Right lobe of liver (tissue), 6 donors: Measurements from ENCODE around the gene TSPAN11. TPM values are rescaled to one million over a fixed set of nuclear protein-coding genes. Genes with fewer than 3 reads are reported as not detected.
A peak's percentile ranks its signal among the peaks of the same experiment; 100 is the strongest.

Source experiments
- ATAC-seq, 4 donors: fragments of 200-7000 bp; cut with Tn5 transposase; one replicate each; pipeline ENCODE4 v1.9.1; 2020; ENCODE audit warnings: mild to moderate bottlenecking in 4 of 4, moderate library complexity in 4 of 4
- DNase-seq, 3 donors: peaks; one replicate each; pipeline ENCODE4 v3.0.0-alpha.2; 2020
- H3K27ac ChIP-seq, 3 donors: fragments of 200-600 bp; one replicate each; pipeline ENCODE4 v1.8.0; 2022
- H3K27me3 ChIP-seq, 2 donors: fragments of 200-600 bp; one replicate each; pipeline ENCODE4 v1.8.0; 2022
- H3K36me3 ChIP-seq, 4 donors: fragments of 200-600 bp; sonication (generic) in 1 of 4; one replicate each; pipeline versions ENCODE4 v1.5.1 to v1.8.0; 2017 to 2022; ENCODE audit warnings: control low read depth in 1 of 4
- H3K4me1 ChIP-seq, 4 donors: fragments of 200-600 bp; sonication (generic) in 1 of 4; one replicate each; pipeline versions ENCODE4 v1.5.1 to v1.8.0; 2017 to 2022; ENCODE audit warnings: control low read depth in 1 of 4
- H3K4me3 ChIP-seq, 3 donors: fragments of 200-600 bp; one replicate each; pipeline ENCODE4 v1.8.0; 2022
- H3K9me3 ChIP-seq, 4 donors: fragments of 200-600 bp; sonication (generic) in 1 of 4; one replicate each; pipeline versions ENCODE4 v1.5.1 to v1.8.0; 2017 to 2022; ENCODE audit warnings: control low read depth in 1 of 4
- CTCF ChIP-seq, 4 donors: fragments of 200-600 bp in 3 of 4; fragments of 450-650 bp in 1 of 4; IDR thresholded peaks; one replicate each; pipeline versions ENCODE4 v1.5.1 to v1.8.0; 2016 to 2022; ENCODE audit warnings: antibody characterized with exemption in 4 of 4, mild to moderate bottlenecking in 2 of 4
- POLR2A ChIP-seq: fragments of 450-650 bp; IDR thresholded peaks from one replicate; pipeline ENCODE4 v1.6.1; 2017; ENCODE audit warnings: antibody characterized with exemption, mild to moderate bottlenecking
- WGBS: methylation state at CpG from one replicate; pipeline ENCODE4 v1.1.6; 2018; ENCODE audit warnings: low coverage, low lambda C conversion rate; ENCODE audit not compliant: insufficient coverage; ENCODE audit errors: missing lambda C conversion rate; 5-methylcytosine and 5-hydroxymethylcytosine counted together
- intact Hi-C, 2 donors: fragments of 100-400 bp; cut with DNase I; formaldehyde crosslinking; loops; one replicate each; pipeline versions ENCODE4 v1.11.2 to v1.14.1; 2022
- total RNA-seq, 6 experiments: library from RNA; depleted of rRNA in 2 of 6; stranded (reverse); fragments of >200 nt in 2 of 6; fragmentation: NEBNext Ultra II Directional in 3 of 6; extraction: Animal tissue kit (Norgen Biotek cat#: 25700) in 3 of 6; gene quantifications; one replicate each; pipeline versions ENCODE4 v1.1.0 to v1.2.4, GENCODE V29; 2016 to 2023
- donor health status: DM: no; HTN: yes; CAD: no.
- donor health status: DM: no; HTN: no; CAD: no.
- donor health status: DM: no; HTN: no; CAD: no.
- donor health status: DM: no; HTN: yes; CAD: no.
- donor health status: DM: no; HTN: yes; CAD: no.

TSPAN11 gene
- total RNA-seq, 6 experiments from 2014 or later: 0.31 to 1.00 (median 0.60) TPM

GRCh38 chr12:30962047-30962446, 35.5 kb downstream of the TSPAN11 start:
- DNase-seq (no peak), ATAC-seq (no peak)
- intact Hi-C loops: no loop called here
- Histone ChIP-seq H3K27ac (no peak overlapping the region), H3K36me3 (no peaks in the 10 kb centered on the region), H3K9me3 (no peaks in the 10 kb centered on the region), H3K4me1 (no peaks in the 10 kb centered on the region), H3K27me3 (no peaks in the 10 kb centered on the region), H3K4me3 (no peak overlapping the region)
- TF ChIP-seq POLR2A: no peak
- TF ChIP-seq CTCF (IDR thresholded peaks at IDR 0.05): no peak
- 100% methylated on average over 2 of the region's 2 CpGs for WGBS

- H3K36me3 ChIP-seq: no peaks in the 10 kb centered on the region
These were observed 37.4 kb downstream of the TSPAN11 start for GRCh38 chr12:30963709-30964564.

GRCh38 chr12:30964896-30965612, 38.5 kb downstream of the TSPAN11 start:
- intact Hi-C loops: no loop called here
- no peak overlapping the region for H3K4me3 ChIP-seq
- WGBS: 73% methylated on average over 3 of the region's 14 CpGs
- DNase-seq: peak in 1 of 3 donors; percentile 21
- no peak overlapping the region for H3K27ac ChIP-seq
- H3K27me3 ChIP-seq: no peaks in the 10 kb centered on the region
- ATAC-seq: no peak
- H3K9me3 ChIP-seq: no peaks in the 10 kb centered on the region
- no peaks in the 10 kb centered on the region for H3K36me3 ChIP-seq
- TF ChIP-seq POLR2A (no peak), CTCF (IDR thresholded peaks at IDR 0.05) (no peak)
- H3K4me1 ChIP-seq: no peaks in the 10 kb centered on the region

More at GRCh38 chr12:30963709-30964564, 37.4 kb downstream of the TSPAN11 start:
- intact Hi-C loops: no loop called here
- no peak overlapping the region for H3K27ac ChIP-seq
- H3K4me1 ChIP-seq: no peaks in the 10 kb centered on the region
- TF ChIP-seq POLR2A (no peak), CTCF (IDR thresholded peaks at IDR 0.05) (no peak)
- H3K9me3 ChIP-seq: no peaks in the 10 kb centered on the region
- no peaks in the 10 kb centered on the region for H3K27me3 ChIP-seq
- H3K4me3 ChIP-seq: no peak overlapping the region
- DNase-seq: peak in 1 of 3 donors; percentile 54
- WGBS: 77% methylated on average over 7 of the region's 21 CpGs
- no peak for ATAC-seq

GRCh38 chr12:30965613-30965985, 39.1 kb downstream of the TSPAN11 start:
- WGBS: 41% methylated on average over 7 of the region's 11 CpGs
- ATAC-seq: peak; percentile 53 to 71 (median 55)
- H3K4me1 ChIP-seq: no peaks in the 10 kb centered on the region
- H3K4me3 ChIP-seq: no peak overlapping the region
- no peak overlapping the region for H3K27ac ChIP-seq
- peak in 2 of 3 donors; percentile 33 to 42 for DNase-seq
- no peaks in the 10 kb centered on the region for H3K27me3 ChIP-seq
- intact Hi-C loops: no loop called here
- H3K36me3 ChIP-seq: no peaks in the 10 kb centered on the region
- peak in 3 of 4 donors; percentile 17 to 38 (median 35) for TF ChIP-seq CTCF (IDR thresholded peaks at IDR 0.05)
- TF ChIP-seq POLR2A: no peak
- H3K9me3 ChIP-seq: no peaks in the 10 kb centered on the region
